ENCODE measurements around the gene ACOXL.

- TF ChIP-seq POLR2A (IDR thresholded peaks at IDR 0.05) (no peak), CTCF (IDR thresholded peaks at IDR 0.05) (no peak)
Observed at GRCh38 chr2:110955045-110955444, 222.7 kb downstream of the ACOXL start.

All from right lobe of liver (tissue), 4 donors.